Suppressor macrophage treated with lipopolysaccharide for 1 hour (primary cell): Measurements from ENCODE around the gene IRX6.

Experiments
- DNase-seq, 3 donors: peaks; one replicate each; pipeline ENCODE4 v3.0.0-alpha.2; 2020 to 2022

The IRX6 gene

GRCh38 chr16:55367866-55368603 is 44.0 kb downstream of the IRX6 start:
- peak; percentile 54 to 66 (median 58) for DNase-seq

DNA sequence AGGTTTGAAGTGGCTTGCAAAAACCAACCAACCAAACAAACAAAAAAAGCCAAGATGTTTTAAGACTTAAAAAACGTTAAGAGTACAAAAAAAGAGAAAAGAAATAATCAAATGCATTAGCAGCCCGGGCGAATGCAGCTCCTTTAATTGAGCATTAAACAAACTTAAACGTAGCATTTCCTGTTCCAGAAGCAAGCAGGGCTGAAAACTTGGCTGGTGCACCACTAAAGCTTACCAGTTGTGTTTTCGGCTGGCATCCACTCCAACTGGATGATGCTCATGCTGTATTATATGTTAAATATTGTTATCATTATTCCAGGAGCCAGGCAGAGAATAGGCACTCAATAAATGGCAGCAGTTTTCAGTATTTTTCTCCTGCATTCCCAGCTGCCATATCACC is 45.1 kb downstream of the IRX6 start:
- DNase-seq: no peak

- peak; percentile 42 to 74 (median 72) for DNase-seq
Measured at GRCh38 chr16:55370762-55371482, 46.9 kb downstream of the IRX6 start.

DNA sequence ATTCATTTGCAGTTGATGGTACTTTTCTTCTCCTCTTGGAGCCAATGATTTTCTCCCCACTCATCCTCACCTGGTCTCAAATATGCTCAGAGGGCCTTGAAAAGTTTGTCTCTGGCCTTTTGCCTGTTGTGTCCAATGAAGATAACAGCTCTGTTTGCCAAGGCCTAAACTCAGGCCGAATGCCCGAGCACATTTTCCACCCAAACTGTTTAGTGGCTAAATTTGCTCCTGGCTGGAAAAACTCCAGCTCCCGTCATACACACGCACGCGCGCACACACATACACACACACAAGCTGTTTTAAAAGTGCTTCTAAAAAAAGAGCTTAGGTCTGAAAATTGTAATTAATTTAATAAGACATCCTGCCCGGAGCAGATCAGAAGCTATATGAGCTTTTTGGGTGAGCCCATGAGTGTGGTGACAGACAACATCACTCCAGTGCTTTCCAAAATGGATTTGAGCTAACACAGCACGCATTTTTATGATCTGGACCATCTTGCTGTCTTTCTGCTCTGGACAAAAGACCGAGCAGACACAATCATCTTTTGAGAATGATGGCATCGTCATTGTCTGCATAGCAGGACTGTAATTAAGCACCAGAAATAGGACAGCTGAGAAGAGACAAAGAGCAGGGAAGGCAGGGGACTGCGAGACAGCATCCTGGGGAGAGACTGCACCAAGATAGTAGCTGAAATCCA is 48.9 kb downstream of the IRX6 start:
- DNase-seq: no peak

DNA sequence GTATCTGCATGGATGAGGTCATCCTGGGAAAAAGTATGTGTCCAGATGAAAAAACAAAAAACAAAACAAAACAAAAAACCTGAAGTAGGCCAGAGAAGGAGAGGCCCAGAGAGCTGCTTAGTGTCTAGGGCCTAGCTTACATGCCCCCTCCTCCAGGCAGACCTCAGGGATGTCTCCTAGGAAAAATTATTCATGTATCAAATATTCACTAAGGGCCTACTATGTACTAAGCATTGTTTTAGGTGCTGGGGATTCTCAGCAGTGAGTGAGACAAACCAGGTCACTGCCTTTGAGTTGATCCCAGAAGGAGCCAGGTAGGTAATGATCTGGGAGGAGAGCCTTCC is 49.5 kb downstream of the IRX6 start:
- no peak for DNase-seq

DNA sequence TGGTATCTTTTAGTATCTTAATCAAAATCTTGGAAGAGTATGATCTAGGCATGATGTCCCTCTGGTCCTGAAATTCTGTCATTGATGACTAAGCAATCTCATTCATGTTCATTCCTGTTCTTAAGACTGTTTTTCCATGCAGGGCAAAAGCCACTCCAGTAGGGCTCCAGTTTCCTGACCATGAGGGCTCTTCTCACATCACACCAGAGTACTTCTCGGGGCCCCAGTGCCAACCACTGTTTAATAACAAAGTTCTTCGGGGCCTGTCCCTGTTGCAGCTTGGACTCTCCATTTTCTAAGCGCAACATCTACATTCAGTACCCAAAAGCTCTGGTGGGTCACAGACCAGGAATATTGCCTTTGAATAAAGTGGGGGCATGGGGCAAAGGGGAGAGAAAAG is 52.0 kb downstream of the IRX6 start:
- DNase-seq: no peak

DNA sequence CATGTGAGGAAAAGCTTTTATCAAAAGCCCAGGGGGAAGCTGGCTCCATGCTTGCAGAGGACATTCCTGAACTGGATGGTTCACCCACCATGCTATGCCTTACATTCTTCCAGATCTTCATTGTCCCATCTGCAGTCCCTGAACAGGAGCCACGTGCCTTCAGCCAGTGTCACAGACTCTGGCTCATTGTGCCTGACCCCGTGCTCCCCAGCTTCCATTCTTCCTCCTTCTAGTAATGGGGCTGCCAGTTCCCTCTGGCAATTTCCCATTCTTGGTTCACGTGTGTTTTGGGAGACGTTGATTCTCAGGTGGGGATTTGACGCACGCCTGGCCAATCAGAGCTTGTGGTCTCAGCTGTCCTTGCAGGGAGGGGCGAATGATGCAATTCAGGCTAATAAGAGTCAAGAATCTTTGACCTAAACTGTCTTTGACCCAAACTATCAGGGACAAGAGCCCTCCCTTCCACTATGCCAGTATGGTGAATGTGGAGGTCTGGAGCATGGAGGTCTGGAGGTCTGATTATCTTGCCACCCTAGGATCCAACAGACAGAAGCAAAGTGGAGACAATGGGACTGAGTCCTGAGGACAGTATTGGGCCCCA is 52.7 kb downstream of the IRX6 start:
- DNase-seq: no peak

DNA sequence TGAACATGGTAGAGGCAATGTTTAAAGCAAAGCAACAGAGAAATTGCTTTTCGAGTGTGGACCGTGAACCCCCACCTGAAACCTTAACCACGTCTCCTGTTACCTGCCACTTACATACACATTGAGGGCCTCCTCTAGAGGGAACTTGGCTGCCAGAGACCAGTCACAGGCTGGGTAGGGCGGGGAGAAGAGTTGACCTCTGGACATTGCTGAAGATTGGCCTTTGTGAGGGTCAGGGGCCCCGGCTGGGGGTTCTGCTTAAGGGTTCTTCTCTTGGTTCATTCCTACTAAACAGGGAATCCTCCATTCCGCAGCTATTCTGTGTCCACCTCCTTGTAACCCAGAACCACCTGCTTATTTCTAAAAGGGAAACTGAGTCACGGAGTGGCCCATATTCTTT is 53.8 kb downstream of the IRX6 start:
- DNase-seq: no peak

GRCh38 chr16:55378616-55379015 is 54.6 kb downstream of the IRX6 start:
- no peak for DNase-seq

- DNase-seq: no peak
Measured at GRCh38 chr16:55379371-55379770, 55.4 kb downstream of the IRX6 start.

- no peak for DNase-seq
Measured at GRCh38 chr16:55379876-55380390, 55.9 kb downstream of the IRX6 start.
